ENCODE results near the gene DNAH10.

The DNAH10 gene

DNA sequence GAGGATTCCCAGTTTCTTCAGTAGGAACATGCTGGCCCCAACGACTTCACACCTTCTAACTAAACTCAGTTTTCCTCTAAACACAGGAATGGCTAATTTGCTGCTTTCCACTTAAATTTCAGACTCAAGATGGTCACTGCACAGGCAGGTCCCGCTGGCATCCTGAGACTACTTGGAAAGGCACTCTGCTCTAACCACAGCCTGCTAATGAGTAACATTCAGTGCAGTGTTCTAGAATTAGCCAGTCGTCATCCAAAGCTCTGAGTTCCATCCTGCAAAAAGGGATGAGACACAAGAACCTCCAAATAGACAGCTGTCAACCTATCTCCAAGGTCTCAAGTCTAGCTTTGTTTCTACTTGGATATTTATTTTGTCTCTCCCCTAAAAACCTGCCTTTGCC, 204.5 kb downstream of the DNAH10 start:
- TF ChIP-seq, protein P1, sequence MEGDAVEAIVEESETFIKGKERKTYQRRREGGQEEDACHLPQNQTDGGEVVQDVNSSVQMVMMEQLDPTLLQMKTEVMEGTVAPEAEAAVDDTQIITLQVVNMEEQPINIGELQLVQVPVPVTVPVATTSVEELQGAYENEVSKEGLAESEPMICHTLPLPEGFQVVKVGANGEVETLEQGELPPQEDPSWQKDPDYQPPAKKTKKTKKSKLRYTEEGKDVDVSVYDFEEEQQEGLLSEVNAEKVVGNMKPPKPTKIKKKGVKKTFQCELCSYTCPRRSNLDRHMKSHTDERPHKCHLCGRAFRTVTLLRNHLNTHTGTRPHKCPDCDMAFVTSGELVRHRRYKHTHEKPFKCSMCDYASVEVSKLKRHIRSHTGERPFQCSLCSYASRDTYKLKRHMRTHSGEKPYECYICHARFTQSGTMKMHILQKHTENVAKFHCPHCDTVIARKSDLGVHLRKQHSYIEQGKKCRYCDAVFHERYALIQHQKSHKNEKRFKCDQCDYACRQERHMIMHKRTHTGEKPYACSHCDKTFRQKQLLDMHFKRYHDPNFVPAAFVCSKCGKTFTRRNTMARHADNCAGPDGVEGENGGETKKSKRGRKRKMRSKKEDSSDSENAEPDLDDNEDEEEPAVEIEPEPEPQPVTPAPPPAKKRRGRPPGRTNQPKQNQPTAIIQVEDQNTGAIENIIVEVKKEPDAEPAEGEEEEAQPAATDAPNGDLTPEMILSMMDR (IDR thresholded peaks at IDR 0.05; ENCODE audit: insufficient read depth, missing control alignments): no peak
- FAIRE-seq: no peak
- no peak for DNase-seq (ENCODE audit: insufficient read length, low spot score)

DNA sequence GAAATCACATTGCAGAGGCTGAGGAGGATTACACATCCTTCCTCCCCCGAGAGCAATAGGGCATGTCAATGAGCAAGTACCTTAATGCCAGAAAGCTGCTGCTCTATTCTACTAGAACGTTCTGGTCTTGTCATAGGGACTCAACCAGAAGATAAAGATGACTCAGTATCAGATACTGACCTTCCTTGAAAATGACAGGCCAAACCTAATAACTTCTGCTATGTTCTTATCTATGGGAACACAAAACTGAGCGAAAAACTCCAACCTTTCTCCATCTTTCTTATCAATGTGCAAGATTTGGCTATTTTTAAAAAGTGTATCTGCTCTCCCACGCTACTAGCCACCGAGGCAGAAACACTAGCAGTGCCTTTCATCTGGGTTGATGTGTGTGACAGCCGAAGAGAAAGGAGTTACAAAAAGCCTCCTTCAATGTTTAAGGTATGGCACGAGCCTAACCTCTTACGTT, 205.1 kb downstream of the DNAH10 start:
- DNase-seq (ENCODE audit: insufficient read length, low spot score) (no peak), FAIRE-seq (no peak)
- TF ChIP-seq, protein P1 (IDR thresholded peaks at IDR 0.05; ENCODE audit: insufficient read depth, missing control alignments): no peak

DNA sequence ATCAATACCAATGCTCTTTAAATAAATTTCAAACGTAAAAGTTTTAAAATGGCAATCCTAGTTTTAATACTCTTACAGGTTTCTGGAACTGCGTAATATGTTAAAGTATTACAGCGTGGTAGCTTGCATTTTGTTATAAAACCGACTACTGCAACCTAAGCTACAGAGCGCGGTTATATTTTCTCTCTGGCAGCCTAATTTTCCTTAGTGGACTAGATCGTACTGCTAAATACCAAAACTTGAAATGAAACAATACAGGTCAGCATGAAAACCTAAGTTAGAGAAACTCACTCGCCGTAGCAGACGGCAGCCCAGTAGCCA, 209.3 kb downstream of the DNAH10 start:
- DNase-seq (ENCODE audit: insufficient read length, low spot score): no peak
- FAIRE-seq: no peak
- TF ChIP-seq, protein P1 (IDR thresholded peaks at IDR 0.05; ENCODE audit: insufficient read depth, missing control alignments): no peak

DNA sequence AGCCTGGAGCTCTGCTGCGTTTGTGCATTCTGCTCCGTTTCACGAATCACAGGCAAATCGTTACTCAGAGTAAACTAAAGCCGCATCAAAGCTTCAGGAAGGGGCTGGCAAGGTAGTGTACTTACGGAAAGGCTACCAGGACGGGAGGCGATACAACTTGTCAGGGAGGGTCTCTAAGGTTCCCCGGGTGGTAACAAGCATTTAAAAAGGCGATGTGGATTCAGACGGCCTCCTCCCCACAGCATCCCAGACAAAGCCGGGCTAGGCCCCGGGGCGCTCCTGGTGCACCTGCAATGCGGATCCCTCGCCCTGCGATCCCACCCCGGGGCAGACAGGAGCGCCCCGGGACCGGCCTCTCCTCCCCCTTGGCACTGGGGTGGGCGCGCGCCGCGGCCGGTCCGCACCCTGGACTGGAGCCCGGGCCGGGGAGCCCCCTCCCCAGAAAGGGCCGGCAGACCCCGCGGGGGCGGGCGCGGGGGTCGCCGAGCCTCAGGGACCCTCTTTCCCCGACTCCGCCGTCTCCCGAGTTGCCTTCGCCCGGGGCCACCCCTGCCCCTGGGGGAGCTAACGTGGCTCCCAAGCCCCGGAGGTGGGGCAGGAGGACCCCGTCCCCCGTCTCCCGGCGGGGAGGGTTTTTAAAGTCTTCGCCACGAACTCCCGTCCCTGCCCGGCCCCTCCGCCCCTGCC, 209.8 kb downstream of the DNAH10 start:
- FAIRE-seq (no peak), DNase-seq (ENCODE audit: insufficient read length, low spot score) (no peak)
- TF ChIP-seq, protein P1 (IDR thresholded peaks at IDR 0.05; ENCODE audit: insufficient read depth, missing control alignments): no peak

DNA sequence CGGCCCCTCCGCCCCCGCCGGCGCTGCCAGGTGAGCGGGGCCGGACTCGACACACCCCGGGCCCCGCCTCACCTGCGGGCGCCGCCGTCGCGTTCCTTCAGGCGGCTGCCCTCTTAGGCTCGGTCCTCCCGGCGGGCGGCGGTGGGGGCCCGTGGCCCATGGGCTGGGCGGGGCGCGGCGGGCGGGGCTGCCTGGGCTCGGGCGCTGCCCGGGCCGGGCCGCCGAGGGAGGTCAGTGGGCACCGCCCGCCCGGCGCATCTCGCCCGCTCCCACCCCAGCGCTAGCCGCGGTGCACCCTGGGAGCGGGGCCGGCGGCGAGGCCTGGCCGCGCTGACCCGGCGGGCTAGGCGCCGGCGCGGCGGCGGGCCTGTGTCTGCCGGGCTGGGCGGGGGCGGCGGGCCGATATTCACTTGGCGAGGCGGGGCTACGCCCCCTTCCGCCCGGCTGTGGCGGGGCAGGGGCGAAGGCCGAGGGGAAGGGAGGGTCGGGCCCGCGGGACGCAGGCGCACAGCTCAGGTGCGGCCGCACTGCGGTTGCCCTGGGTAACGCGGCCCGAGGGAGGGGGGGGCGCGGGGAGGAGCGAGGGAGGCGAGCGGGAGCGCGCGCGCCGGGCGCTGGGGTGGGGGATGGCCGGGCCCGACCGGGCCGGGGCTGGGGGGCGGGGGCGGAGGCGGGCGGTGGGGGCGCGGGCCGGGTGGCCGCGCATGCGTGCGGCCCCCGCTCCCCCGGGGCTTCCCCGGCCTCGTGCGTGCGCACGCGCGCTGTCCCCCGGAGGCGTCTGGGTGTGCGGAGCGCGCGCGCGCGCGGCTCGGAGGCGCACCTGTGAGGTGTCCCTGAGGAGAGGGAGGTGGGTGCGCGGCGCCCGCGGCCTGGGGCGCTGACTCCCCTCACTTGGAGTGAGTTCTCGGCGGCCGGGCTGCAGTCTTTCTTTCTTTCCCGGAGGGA, 210.6 kb downstream of the DNAH10 start, which contains the start of the genes CCDC92 and ZNF664:
TSS of gene CCDC92 (minus strand) at position 375 of the 945 bp plus-strand sequence. CDS start 28,526 bp downstream, outside the sequence.
TSS of gene ZNF664 (plus strand) at position 759 of the 945 bp plus-strand sequence. CDS start 38,930 bp downstream, outside the sequence.
- FAIRE-seq: no peak

DNA sequence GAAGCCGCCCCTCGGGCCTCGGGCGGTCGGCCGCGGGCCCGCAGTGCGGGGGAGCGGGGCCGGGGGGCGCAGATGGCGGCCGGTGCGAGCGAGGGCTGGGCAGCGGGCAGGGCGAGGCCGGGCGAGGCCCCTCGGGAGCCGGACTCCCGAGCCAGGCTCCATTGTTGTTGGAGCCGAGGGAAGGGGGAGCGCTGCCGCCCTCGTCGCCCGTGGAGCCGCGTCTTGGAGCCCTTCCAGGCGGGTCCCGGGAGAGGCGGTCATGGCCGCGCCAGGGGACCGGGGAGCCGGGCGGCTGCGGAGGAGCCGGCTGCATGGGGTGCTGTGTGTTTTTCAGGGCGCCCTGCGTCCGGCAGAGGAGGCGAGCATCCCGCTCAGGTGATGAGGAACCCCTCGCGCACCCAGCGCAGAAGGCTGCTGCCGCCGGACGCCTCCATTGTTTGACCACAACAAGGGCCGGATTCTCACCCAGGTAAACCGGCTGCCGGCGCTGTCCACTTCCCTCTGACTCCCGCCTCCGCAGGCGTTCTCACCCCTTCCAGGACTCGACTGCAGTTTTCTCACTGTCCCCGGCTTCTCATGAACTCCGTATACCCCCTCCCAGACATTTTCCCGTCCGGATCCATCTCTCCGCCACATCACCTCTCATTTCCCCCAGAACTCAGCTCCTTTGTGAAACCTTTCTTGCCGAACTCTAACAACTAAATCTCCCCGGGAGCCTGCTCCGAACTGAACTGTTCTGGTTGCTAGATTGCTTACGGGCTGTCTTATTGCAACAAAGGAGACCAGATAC, 211.6 kb downstream of the DNAH10 start:
- TF ChIP-seq, protein P1 (IDR thresholded peaks at IDR 0.05; ENCODE audit: insufficient read depth, missing control alignments): no peak
- FAIRE-seq: no peak
- DNase-seq (ENCODE audit: insufficient read length, low spot score): no peak

More for the DNA sequence above, 210.6 kb downstream of the DNAH10 start, which contains the start of the genes CCDC92 and ZNF664:
- DNase-seq (ENCODE audit: insufficient read length, low spot score): peak; percentile 68
- TF ChIP-seq, protein P1 (IDR thresholded peaks at IDR 0.05; ENCODE audit: insufficient read depth, missing control alignments): peak; percentile 34
